Measurements from ENCODE around the gene CNIH2.
"Not testable (repeated sequence)": the region's sequence is repeated elsewhere in the genome, so short reads cannot be mapped to it uniquely, and the experiment has no call there.

The CNIH2 gene
- total RNA-seq = 2.4 reads per million, percentile 7 among the genes with 10 or more reads in this experiment

DNA sequence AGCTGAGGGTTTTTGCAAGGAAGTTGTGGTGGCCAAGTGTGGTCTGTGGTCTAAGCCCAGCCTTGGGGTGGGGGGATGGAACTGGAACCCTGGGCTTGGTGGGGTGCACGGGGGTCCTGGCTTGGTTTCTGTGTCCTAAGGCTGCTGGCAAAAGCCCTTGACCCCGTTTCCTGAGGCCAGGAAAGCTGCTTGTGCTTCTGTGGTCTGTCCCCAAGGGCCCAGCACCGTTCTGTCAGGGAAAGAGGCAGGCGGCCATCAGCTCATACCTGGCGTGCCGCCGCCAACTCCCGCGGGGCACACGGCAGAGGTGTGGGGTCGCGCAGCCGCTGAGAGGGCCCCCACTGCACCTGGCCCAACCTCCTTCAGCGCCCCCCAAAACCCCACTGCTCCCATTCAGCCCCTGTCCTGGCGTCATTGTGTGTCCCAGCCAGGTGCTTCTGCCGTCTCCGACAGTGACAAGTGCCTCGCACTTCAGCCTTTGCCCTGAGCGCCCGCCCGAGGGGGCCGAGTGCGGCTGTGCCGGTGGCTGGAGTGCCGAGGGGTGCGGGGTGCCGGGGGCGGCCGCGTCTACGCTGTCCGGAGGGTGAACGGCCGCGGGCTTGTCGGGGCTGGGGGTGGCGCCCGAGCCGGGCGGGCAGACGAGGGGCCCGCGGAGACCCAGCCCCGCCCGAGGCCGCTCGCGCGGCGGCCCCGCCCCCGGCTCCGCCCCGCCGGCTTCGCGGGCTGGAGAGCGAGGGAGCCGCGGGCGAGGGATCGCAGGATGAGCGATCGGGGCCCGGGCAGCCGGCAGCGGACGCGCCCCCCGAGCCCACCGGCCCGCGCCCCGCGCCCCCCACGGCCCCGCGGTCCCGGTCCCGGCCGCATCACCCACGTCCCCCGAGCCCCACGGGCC, at the start of gene CNIH2:
CNIH2 (plus strand) TSS at position 705 of the 892 bp plus-strand sequence. CDS start 282 bp downstream, outside the sequence.
- DNase-seq = peak; percentile 38

DNA sequence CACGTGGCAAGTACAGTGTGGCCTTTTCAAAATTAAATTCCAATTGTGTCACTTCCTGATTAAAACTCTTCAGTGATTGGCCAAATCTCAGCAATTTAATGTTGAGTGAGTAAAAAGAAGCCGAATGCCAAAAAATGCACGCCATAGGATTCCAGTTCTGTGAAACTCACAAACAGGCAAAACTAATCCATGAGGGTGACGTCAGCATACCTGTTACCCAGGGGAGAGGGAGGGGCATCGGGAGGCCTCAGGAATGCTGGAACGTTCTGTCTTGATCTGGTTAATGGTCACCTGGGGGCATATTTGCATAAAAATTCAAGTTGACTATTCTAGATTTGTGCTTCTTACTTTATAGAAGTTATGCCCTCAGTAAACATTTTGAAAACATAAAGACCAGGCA, 49.5 kb upstream of the CNIH2 start:
- DNase-seq = no peak

GRCh38 chr11:66230156-66230555, 47.8 kb upstream of the CNIH2 start:
- DNase-seq = no peak

DNA sequence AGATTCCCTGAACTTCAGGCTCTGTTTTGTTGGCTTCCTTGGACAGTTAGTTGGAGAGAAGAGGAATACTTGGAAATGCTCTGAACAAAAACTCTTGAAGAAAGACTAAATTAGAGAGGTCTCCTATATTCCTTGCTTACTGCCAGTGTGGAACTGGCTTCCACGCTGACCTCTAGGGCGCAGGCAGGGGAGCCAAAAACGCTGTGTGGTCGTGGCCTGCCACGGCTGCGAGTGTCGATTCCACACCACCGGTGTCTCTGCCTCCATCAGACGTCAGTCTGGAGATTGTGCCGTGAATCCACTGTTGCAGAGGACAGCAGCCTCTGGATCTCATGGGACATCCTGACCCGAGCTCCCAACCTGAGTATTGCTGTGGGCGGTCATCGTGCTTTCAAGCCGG, 47.0 kb upstream of the CNIH2 start:
- DNase-seq = no peak

- no peak for DNase-seq
These were observed 46.4 kb upstream of the CNIH2 start for GRCh38 chr11:66231561-66231960.

DNA sequence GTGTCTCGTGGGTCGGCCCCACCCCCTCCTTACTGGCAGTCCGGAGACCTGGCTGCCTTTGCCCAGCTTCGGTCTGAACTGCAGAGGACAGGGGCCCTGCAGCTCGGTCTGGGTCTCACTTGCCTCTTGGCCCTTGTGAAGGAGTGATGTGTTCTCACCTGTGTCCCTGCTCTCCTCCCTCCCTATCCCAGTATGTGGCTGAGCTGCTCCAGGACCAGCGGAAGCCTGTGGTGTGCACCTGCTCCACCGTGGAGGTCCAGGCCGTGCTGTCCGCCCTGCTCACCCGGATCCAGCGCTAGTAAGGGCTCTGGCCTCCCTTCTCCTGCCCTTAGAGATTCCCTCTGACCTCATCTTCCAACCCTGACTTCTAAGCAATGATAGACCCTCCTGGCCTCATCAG, 45.2 kb upstream of the CNIH2 start:
- no peak for DNase-seq

DNA sequence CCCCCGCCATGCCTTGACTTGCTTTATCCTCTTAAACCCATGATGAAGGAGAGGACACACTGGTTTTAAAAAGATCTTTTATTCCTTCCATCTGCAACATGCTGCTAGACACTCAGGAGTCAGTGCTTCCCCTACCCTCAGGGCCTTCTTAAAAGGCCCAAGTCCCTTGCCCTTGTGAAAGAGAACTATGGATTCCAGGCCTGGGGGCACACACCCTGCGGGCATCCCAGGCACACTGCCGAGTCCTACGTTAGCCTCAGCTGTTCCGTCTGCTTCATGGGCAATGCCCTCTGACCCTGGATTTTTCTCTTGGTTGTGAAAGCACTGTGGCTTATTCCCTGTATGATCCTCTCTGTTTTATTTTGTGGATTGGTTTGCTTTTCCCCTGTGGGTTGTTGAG, 44.7 kb upstream of the CNIH2 start:
- no peak for DNase-seq

GRCh38 chr11:66235141-66235540, 42.8 kb upstream of the CNIH2 start:
- no peak for DNase-seq

DNA sequence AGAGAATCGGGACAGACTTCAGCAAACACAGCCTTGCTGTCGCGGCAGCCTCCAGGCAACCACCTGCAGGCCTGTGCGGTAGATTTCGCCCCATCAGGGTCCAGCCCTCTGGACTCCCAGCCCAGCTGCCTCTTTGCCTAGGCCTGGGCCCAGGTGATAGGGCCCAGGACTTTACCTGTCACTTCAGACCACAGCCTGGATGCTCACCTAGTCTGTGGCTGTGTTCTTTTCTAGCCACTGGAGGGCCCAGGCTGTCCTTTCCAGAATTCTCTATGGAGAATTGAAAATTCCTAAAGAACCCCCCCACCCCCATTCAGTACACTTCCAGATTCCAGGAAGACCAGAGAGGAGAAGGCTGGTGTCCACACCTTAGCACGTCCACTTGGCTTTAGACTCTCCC, 40.1 kb upstream of the CNIH2 start:
- DNase-seq = no peak

GRCh38 chr11:66238786-66239413, 39.1 kb upstream of the CNIH2 start:
- no peak for DNase-seq

- no peak for DNase-seq
These were observed 38.5 kb upstream of the CNIH2 start for GRCh38 chr11:66239511-66239910.

GRCh38 chr11:66239998-66240780, 37.8 kb upstream of the CNIH2 start:
- no peak for DNase-seq

GRCh38 chr11:66240781-66241136, 37.2 kb upstream of the CNIH2 start:
- no peak for DNase-seq

- DNase-seq = no peak
These were observed 35.7 kb upstream of the CNIH2 start for GRCh38 chr11:66242095-66242765.

DNA sequence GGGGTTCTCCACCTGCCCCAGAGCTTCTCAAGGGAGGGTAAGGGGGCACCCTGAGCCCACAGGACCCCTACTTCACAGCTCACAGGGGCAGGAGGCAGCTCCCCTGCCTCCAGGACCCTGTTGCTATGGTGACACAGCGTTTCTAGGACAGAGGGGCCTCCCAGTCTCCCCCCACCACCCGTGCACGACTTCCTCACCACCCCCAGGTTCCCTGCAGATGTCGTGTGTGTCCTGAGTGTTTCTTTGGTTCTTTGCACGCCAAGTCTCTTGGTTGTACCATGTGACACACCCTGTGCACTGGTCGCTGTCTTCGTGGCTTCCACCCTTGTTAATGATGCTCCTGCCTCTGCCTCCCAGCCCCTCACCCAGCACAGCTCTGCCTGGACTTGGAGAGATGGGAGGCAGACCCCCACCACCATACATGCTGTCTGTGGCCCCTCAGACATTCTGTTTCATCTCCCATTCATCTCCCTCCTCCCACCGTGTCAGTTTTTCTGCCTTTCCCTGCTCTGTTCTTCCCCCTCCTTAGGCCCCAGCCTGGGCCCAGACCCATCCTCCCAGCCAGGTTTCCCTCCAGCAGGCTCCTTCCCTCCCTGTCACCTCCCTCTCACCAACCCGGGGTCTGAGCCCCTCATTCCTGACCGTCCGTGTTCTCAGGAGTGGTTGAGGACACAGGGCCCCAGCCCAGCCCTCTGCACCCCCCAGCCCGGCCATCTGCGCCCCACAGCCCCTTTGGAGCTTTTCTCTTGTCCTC, 34.0 kb upstream of the CNIH2 start:
- DNase-seq = no peak

DNA sequence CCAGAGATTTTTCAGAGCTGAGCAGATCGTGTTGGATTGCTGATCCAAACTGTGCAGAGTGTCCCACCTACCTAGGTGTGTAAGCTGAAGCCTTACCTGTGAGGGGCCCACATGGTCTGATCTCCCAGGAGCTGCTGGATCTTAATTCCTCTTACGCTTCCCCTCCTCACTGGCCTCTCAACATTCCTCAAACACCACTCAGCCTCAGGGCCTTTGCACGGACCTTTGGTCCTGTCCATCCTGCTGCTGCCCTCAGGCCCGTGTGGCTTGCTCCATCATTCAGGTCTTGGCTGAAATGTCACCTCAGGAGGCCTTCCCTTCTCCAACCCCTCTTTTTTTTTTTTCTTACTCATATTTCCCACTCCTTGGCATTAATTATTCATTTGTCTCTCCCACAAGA, 30.7 kb upstream of the CNIH2 start:
- DNase-seq = no peak

DNA sequence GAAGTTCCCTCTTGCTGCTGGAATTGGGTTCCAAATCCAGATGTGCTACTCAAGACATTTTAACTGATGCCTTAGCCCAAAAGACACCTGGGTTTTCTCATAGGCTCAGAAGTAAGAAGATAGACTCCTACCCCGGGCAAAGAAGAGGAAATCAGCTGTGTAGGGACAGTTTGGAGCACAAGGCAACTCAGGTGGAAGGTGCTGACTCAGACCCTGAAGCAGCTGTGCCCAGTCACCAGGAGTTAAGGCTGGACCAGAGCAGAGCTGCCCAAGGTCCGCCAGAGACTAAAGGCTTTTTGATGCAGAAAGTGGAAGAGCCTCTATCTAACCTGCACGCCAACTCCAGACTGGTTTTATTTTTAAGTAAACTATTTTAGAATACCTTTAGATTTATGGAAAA, 30.2 kb upstream of the CNIH2 start:
- DNase-seq = no peak

DNA sequence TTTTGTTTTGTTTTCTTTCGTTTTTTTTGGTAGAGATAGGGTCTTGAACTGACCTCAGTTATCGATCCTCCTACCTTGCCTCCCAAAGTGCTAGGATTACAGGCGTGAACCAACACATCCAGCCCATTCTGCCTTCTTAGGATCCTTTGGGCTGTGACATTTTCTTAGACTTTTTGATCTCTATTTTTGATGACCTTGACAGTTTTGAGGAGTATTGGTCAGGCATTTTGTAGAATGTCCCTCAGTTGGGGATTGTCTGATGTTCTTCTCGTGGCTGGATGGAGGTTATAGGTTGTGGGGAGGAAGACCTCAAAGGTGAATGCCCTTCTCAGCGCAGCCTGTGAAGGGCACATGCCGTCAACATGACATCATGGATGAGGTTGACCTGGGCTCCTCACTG, 29.1 kb upstream of the CNIH2 start:
- DNase-seq = no peak

DNA sequence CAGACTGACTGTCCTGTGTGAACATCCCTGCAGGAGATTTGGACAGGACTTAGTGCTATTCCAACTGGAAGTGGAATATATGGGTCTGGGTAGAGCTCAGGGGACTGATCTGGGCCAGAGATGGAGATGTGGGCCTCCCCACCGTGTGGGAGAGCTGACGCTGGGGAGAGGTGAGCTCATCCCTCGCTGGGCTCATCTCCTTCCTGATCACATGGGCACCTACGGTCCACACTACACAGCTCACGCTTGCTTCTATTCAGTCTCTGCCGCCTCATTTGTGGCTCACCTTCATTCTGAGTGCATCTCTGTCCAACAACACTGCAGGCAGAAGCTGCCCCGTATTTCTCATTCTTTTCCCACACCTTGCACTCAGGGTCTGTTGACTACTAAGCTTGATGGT, 26.2 kb upstream of the CNIH2 start:
- no peak for DNase-seq

- not testable (repeated sequence) for DNase-seq
These were observed 24.9 kb upstream of the CNIH2 start for GRCh38 chr11:66253081-66253480.

GRCh38 chr11:66258473-66258893, 19.5 kb upstream of the CNIH2 start:
- DNase-seq = no peak

DNA sequence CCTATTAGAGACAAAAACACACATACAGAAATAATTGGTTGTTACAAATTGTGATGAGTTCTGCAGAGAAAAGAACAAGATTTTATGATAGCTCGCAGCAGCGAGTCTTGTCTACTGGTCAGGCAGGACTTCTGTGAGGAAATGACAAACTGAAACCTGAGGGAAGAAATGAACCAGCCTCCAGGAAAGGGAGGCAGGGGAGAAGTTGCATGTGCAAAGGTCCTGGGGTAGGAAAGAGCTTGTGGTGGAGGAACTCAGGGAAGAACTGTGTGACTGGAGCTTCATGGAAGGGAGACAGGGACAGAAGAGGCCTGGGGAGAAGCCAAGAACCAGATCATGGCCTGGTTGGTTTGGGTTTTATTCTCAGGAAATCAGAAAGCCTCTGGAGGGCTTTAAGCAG, 18.8 kb upstream of the CNIH2 start:
- no peak for DNase-seq

Measured in effector CD4-positive, alpha-beta T cell (primary cell).